HepG2 (cell line): ENCODE measurements around the gene STX1B. TPM values are rescaled to one million over a fixed set of nuclear protein-coding genes. Genes with fewer than 3 reads are reported as not detected.

Experiments used
- AHR ChIP-seq: IDR thresholded peaks from 2 replicates; pipeline ENCODE4 v1.6.1; 2018; ENCODE audit warnings: missing genetic modification reagents, missing compliant biosample characterization
- CREB3 ChIP-seq: sonication (generic); formaldehyde crosslinking; IDR thresholded peaks from 2 replicates; pipeline ENCODE4 v1.5.0; 2020; ENCODE audit warnings: missing genetic modification reagents
- HMG20B ChIP-seq: conservative IDR thresholded peaks from 2 replicates; pipeline ENCODE4 v1.6.1; 2016; ENCODE audit warnings: missing genetic modification reagents, missing compliant biosample characterization
- IRF1 ChIP-seq: sonication (generic); formaldehyde crosslinking; IDR thresholded peaks from 2 replicates; pipeline ENCODE4 v1.4.0; 2020; ENCODE audit warnings: low read depth, mild to moderate bottlenecking, missing genetic modification reagents
- KLF11 ChIP-seq: IDR thresholded peaks from 2 replicates; pipeline ENCODE4 v1.6.1; 2016; ENCODE audit warnings: missing compliant biosample characterization
- LRRFIP1 ChIP-seq: sonication (generic); formaldehyde crosslinking; conservative IDR thresholded peaks from 2 replicates; pipeline ENCODE4 v1.4.0; 2020; ENCODE audit warnings: missing genetic modification reagents
- MXI1 ChIP-seq: IDR thresholded peaks from 3 replicates; pipeline ENCODE4 v1.6.1; 2012; ENCODE audit warnings: low read depth, low read length, inconsistent platforms, borderline replicate concordance
- NFAT5 ChIP-seq: sonication (generic); formaldehyde crosslinking; IDR thresholded peaks from 2 replicates; pipeline ENCODE4 v1.4.0; 2020; ENCODE audit warnings: missing genetic modification reagents
- SMC3 ChIP-seq: IDR thresholded peaks from 2 replicates; pipeline ENCODE4 v1.6.1; 2011; ENCODE audit warnings: low read length, improper control_type of control experiment
- SOX5 ChIP-seq: IDR thresholded peaks from 2 replicates; pipeline ENCODE4 v1.6.1; 2016; ENCODE audit warnings: borderline replicate concordance
- SSRP1 ChIP-seq: IDR thresholded peaks from 2 replicates; pipeline ENCODE4 v1.6.1; 2016; ENCODE audit warnings: control low read depth
- TARDBP ChIP-seq: sonication (generic); formaldehyde crosslinking; IDR thresholded peaks from 2 replicates; pipeline ENCODE4 v1.8.0; 2022; ENCODE audit warnings: mild to moderate bottlenecking, missing genetic modification reagents
- TEF ChIP-seq: sonication (generic); formaldehyde crosslinking; IDR thresholded peaks from 2 replicates; pipeline ENCODE4 v1.5.0; 2020; ENCODE audit warnings: missing genetic modification reagents
- ZBTB39 ChIP-seq: sonication (generic); formaldehyde crosslinking; IDR thresholded peaks from 2 replicates; pipeline ENCODE4 v1.5.0; 2020; ENCODE audit warnings: missing genetic modification reagents
- ZBTB8A ChIP-seq: sonication (generic); formaldehyde crosslinking; IDR thresholded peaks from 2 replicates; pipeline ENCODE4 v1.4.0; 2020; ENCODE audit warnings: mild to moderate bottlenecking, low read depth, missing genetic modification reagents, borderline replicate concordance
- ZNF331 ChIP-seq: sonication (generic); formaldehyde crosslinking; IDR thresholded peaks from 2 replicates; pipeline ENCODE4 v1.4.0; 2020; ENCODE audit warnings: missing genetic modification reagents
- ZNF354B ChIP-seq: sonication (generic); formaldehyde crosslinking; IDR thresholded peaks from 2 replicates; pipeline ENCODE4 v1.8.0; 2022; ENCODE audit warnings: mild to moderate bottlenecking, missing genetic modification reagents
- ZNF549 ChIP-seq: sonication (generic); formaldehyde crosslinking; IDR thresholded peaks from 2 replicates; pipeline ENCODE4 v1.5.0; 2020; ENCODE audit warnings: missing genetic modification reagents
- polyA plus RNA-seq, 8 experiments: library from polyadenylated mRNA; depleted of rRNA in 3 of 8; stranded (reverse) in 7 of 8; unstranded in 1 of 8; fragments of >200 nt; fragmentation: Illumina TruSeq in 4 of 8; extraction: Trizol in 4 of 8; gene quantifications; 2 replicates each; pipeline versions ENCODE4 v1.2.1 to v1.2.3, GENCODE V29; 2011 to 2016; ENCODE audit warnings: low read depth in 4 of 8, missing spikeins in 1 of 8, mixed read lengths in 1 of 8; ENCODE audit not compliant: insufficient read depth in 1 of 8
- total RNA-seq, 5 experiments: library from RNA; depleted of rRNA; stranded (reverse); fragments of >200 nt; fragmentation: Illumina TruSeq; extraction: Trizol; gene quantifications; 2 replicates each; pipeline ENCODE4 v1.2.3, GENCODE V29; 2016; ENCODE audit warnings: low read depth in 1 of 5

Gene STX1B
- total and polyA plus RNA-seq, 2 of the 13 experiments (the other 11 are each of a cell fraction or from before 2014, with no cell fraction given) = 2.1 to 3.0 TPM

GRCh38 chr16:31001507-31002249 lies 8.8 kb downstream of the STX1B start (continued):
- TF ChIP-seq ZNF331 (CRISPR knock-in tag) (no peak), ZNF549 (CRISPR knock-in tag) (no peak), CREB3 (no peak), HMG20B (no peak), SSRP1 (CRISPR knock-in tag) (no peak), TARDBP (0 out of 2 replicates have a peak, but pooled peaks have one; percentile 41), SMC3 (no peak), TEF (CRISPR knock-in tag) (no peak), ZNF354B (CRISPR knock-in tag) (no peak), ZBTB39 (CRISPR knock-in tag) (0 out of 2 replicates have a peak, but pooled peaks have one; percentile 69), SOX5 (CRISPR knock-in tag) (no peak), MXI1 (no peak), LRRFIP1 (CRISPR knock-in tag) (no peak), NFAT5 (CRISPR knock-in tag) (no peak), ZBTB8A (no peak), AHR (no peak), IRF1 (no peak), KLF11 (CRISPR knock-in tag) (no peak)
